Peyer's patch (tissue), 4 donors: ENCODE data around the gene MAN2A1.

Experiments
- POLR2A ChIP-seq, 2 donors: fragments of 450-650 bp; IDR thresholded peaks; one replicate each; pipeline ENCODE4 v1.5.1; 2017; ENCODE audit warnings: antibody characterized with exemption in 2 of 2, mild to moderate bottlenecking in 2 of 2, moderate library complexity in 2 of 2
- TF ChIP-seq, protein P1 (sequence below), 6 experiments: fragments of 450-650 bp in 4 of 6; fragments of 200-600 bp in 2 of 6; sonication (generic) in 1 of 6; IDR thresholded peaks; one replicate each; pipeline ENCODE4 v1.5.1; 2017 to 2019; ENCODE audit warnings: antibody characterized with exemption in 6 of 6, mild to moderate bottlenecking in 3 of 6, moderate library complexity in 1 of 6

DNA sequence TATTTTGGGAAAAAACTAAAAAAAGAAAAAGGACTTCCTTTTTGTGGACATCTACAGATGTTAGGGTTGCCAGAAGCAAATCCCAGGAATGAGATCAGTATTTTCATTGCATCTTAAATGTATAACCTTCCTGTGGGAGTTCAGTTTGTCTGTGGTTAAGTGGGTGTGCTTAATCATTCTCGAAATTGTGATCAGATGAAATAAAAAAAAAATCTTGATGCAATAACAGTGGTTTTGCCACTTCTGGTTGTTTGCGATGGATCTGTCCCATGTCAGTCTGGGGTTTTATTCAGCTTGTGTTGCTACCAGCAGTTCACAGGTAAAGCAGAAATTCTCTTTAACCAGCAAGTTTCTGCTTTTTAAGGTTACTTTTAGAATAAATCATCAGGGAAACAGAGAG is 179.0 kb downstream of the MAN2A1 start:
- TF ChIP-seq, protein P1, sequence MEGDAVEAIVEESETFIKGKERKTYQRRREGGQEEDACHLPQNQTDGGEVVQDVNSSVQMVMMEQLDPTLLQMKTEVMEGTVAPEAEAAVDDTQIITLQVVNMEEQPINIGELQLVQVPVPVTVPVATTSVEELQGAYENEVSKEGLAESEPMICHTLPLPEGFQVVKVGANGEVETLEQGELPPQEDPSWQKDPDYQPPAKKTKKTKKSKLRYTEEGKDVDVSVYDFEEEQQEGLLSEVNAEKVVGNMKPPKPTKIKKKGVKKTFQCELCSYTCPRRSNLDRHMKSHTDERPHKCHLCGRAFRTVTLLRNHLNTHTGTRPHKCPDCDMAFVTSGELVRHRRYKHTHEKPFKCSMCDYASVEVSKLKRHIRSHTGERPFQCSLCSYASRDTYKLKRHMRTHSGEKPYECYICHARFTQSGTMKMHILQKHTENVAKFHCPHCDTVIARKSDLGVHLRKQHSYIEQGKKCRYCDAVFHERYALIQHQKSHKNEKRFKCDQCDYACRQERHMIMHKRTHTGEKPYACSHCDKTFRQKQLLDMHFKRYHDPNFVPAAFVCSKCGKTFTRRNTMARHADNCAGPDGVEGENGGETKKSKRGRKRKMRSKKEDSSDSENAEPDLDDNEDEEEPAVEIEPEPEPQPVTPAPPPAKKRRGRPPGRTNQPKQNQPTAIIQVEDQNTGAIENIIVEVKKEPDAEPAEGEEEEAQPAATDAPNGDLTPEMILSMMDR (IDR thresholded peaks at IDR 0.05), result no peak
- TF ChIP-seq POLR2A (IDR thresholded peaks at IDR 0.05), result no peak
